ENCODE measurements around the gene CECR2. TPM values are rescaled to one million over a fixed set of nuclear protein-coding genes. Genes with fewer than 3 reads are reported as not detected.

The CECR2 gene
- total and polyA plus RNA-seq, 2 donors from 2014 or later: 0.58 to 3.4 TPM

DNA sequence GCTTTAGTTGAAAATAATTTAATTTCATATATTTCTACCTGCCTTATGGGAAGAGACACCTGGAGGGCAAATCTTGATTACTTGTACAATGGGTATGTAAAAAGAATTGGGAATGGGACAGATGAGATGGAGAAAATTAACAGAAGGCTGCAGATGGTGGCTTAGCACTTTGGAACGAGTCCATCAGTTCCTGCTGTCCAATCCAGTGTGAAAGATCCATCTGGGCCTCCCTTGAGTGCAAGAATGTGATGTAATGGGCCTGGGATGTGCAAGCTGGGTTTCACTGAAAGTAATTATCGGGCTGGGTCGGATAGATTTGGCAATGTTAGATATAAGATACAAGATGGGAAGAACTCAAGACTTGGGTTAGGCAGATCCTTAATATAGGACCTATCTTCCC, 42.0 kb downstream of the CECR2 start:
- Histone ChIP-seq H3K27ac (ENCODE audit: low read depth in 2 of 2, low read length in 2 of 2) (no peak overlapping the region), H3K4me3 (ENCODE audit: low read length in 3 of 3) (no peak overlapping the region), H3K36me3 (ENCODE audit: control insufficient read depth in 2 of 3, insufficient read depth in 3 of 3, low read length in 3 of 3) (no peaks in the 10 kb centered on the region), H3K4me1 (ENCODE audit: control insufficient read depth in 2 of 3, insufficient read depth in 2 of 3, low read depth in 1 of 3, low read length in 3 of 3) (no peaks in the 10 kb centered on the region), H3K27me3 (ENCODE audit: control insufficient read depth, insufficient read depth, low read length) (no peaks in the 10 kb centered on the region), H3K9ac (ENCODE audit: low read length in 3 of 3) (no peak overlapping the region), H3K9me3 (ENCODE audit: control insufficient read depth in 2 of 3, insufficient read depth in 1 of 3, low read length in 3 of 3) (no peaks in the 10 kb centered on the region)
- intact Hi-C loops (cut with DNase I): no loop called here
- DNase-seq (peak in 1 of 5 donors; percentile 20), FAIRE-seq (no peak)
- TF ChIP-seq, protein P1, sequence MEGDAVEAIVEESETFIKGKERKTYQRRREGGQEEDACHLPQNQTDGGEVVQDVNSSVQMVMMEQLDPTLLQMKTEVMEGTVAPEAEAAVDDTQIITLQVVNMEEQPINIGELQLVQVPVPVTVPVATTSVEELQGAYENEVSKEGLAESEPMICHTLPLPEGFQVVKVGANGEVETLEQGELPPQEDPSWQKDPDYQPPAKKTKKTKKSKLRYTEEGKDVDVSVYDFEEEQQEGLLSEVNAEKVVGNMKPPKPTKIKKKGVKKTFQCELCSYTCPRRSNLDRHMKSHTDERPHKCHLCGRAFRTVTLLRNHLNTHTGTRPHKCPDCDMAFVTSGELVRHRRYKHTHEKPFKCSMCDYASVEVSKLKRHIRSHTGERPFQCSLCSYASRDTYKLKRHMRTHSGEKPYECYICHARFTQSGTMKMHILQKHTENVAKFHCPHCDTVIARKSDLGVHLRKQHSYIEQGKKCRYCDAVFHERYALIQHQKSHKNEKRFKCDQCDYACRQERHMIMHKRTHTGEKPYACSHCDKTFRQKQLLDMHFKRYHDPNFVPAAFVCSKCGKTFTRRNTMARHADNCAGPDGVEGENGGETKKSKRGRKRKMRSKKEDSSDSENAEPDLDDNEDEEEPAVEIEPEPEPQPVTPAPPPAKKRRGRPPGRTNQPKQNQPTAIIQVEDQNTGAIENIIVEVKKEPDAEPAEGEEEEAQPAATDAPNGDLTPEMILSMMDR (IDR thresholded peaks at IDR 0.05; ENCODE audit: borderline replicate concordance, extremely low read depth, insufficient read depth): no peak

DNA sequence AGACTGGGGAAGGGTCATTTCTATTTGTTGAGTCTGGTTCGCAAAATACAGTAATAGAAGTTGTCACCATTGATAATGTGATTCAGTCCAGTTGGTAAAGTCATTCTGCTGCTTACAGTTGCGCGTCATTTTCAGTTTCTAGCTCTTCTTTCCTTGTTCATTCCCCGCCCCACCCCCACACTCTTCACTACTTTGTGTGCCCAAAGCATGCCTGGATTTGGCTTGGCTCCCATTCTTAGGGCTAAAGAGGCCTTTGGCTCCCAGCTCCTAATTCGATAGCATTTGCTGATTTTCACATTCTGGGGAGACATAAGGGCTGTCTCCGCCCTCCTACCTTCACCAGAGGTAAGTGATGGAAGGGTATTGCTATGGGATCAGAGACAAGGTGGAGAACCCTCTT, 43.0 kb downstream of the CECR2 start:
- DNase-seq (no peak), FAIRE-seq (no peak)
- H3K27ac ChIP-seq (ENCODE audit: low read depth in 2 of 2, low read length in 2 of 2): no peak overlapping the region
- no peak overlapping the region for H3K4me3 ChIP-seq (ENCODE audit: low read length in 3 of 3)
- no peaks in the 10 kb centered on the region for H3K4me1 ChIP-seq (ENCODE audit: control insufficient read depth in 2 of 3, insufficient read depth in 2 of 3, low read depth in 1 of 3, low read length in 3 of 3)
- intact Hi-C loops (cut with DNase I): no loop called here
- no peaks in the 10 kb centered on the region for H3K9me3 ChIP-seq (ENCODE audit: control insufficient read depth in 2 of 3, insufficient read depth in 1 of 3, low read length in 3 of 3)
- H3K9ac ChIP-seq (ENCODE audit: low read length in 3 of 3): no peak overlapping the region
- H3K36me3 ChIP-seq (ENCODE audit: control insufficient read depth in 2 of 3, insufficient read depth in 3 of 3, low read length in 3 of 3): no peaks in the 10 kb centered on the region
- TF ChIP-seq, protein P1 (IDR thresholded peaks at IDR 0.05; ENCODE audit: borderline replicate concordance, extremely low read depth, insufficient read depth): no peak
- H3K27me3 ChIP-seq (ENCODE audit: control insufficient read depth, insufficient read depth, low read length): no peaks in the 10 kb centered on the region

DNA sequence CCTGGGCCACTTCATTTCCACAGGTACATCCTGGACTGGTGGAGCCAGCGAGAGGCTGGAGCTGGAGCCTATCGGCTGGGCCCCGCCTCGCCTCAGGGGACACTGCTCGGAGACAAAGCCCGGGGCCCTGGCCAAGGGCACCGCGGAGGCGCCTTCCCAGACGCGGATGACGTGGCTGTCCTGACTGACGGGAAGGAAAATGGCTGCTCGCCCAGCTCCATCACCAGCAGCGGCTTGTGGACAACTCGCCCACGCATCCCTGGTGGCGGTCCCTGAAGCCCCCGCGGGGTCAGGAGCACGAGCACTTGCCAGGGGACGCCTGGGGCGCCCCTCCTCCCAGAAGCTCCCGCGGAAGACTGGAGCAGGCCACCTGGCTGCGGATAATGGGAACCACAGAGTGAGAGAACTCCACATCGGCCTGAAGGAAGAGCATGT, 49.6 kb downstream of the CECR2 start:
- Histone ChIP-seq H3K9me3 (ENCODE audit: control insufficient read depth in 2 of 3, insufficient read depth in 1 of 3, low read length in 3 of 3) (no peaks in the 10 kb centered on the region), H3K4me3 (ENCODE audit: low read length in 3 of 3) (no peak overlapping the region), H3K4me1 (ENCODE audit: control insufficient read depth in 2 of 3, insufficient read depth in 2 of 3, low read depth in 1 of 3, low read length in 3 of 3) (no peaks in the 10 kb centered on the region), H3K27ac (ENCODE audit: low read depth in 2 of 2, low read length in 2 of 2) (no peak overlapping the region), H3K27me3 (ENCODE audit: control insufficient read depth, insufficient read depth, low read length) (no peaks in the 10 kb centered on the region), H3K9ac (ENCODE audit: low read length in 3 of 3) (no peak overlapping the region), H3K36me3 (ENCODE audit: control insufficient read depth in 2 of 3, insufficient read depth in 3 of 3, low read length in 3 of 3) (no peaks in the 10 kb centered on the region)
- no peak for FAIRE-seq
- TF ChIP-seq, protein P1 (IDR thresholded peaks at IDR 0.05; ENCODE audit: borderline replicate concordance, extremely low read depth, insufficient read depth): no peak
- intact Hi-C loops (cut with DNase I): no loop called here
- DNase-seq: no peak

DNA sequence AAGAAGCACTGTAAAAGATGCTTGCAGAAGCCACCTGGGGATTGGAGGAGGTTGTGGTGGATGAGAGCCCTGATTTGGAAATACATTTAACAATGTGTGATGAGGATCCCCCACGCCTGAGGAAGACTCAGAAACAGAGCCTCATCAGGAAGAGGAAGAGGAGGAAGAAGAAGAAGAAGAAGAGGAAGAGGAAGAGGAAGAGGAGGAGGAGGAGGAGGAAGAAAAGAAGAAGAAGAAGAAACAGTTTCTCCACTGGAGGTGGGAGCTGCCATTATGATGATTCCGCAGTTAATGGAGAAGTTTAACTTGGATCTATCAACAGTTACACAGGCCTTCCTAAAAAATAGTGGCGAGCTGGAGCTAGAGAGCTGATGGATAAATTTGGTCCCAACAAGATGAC, 50.1 kb downstream of the CECR2 start:
- Histone ChIP-seq H3K27ac (ENCODE audit: low read depth in 2 of 2, low read length in 2 of 2) (no peak overlapping the region), H3K36me3 (ENCODE audit: control insufficient read depth in 2 of 3, insufficient read depth in 3 of 3, low read length in 3 of 3) (no peaks in the 10 kb centered on the region), H3K4me3 (ENCODE audit: low read length in 3 of 3) (no peak overlapping the region), H3K9me3 (ENCODE audit: control insufficient read depth in 2 of 3, insufficient read depth in 1 of 3, low read length in 3 of 3) (no peaks in the 10 kb centered on the region), H3K9ac (ENCODE audit: low read length in 3 of 3) (no peak overlapping the region), H3K4me1 (ENCODE audit: control insufficient read depth in 2 of 3, insufficient read depth in 2 of 3, low read depth in 1 of 3, low read length in 3 of 3) (no peaks in the 10 kb centered on the region), H3K27me3 (ENCODE audit: control insufficient read depth, insufficient read depth, low read length) (no peaks in the 10 kb centered on the region)
- intact Hi-C loops (cut with DNase I): no loop called here
- no peak for DNase-seq
- FAIRE-seq: no peak
- TF ChIP-seq, protein P1 (IDR thresholded peaks at IDR 0.05; ENCODE audit: borderline replicate concordance, extremely low read depth, insufficient read depth): no peak
